Measurements from ENCODE around the gene API5. TPM values are rescaled to one million over a fixed set of nuclear protein-coding genes. Genes with fewer than 3 reads are reported as not detected.

Gene API5
- total and polyA plus RNA-seq, 2 donors (not counting 1 experiment from before 2014, with no cell fraction given), result 62.9 to 98.6 TPM

- peak; percentile 15 to 36 for DNase-seq (ENCODE audit: low read depth in 2 of 2)
- no peak for TF ChIP-seq EZH2 (IDR thresholded peaks at IDR 0.05; ENCODE audit: low read length, missing control alignments)
- TF ChIP-seq, protein P1, sequence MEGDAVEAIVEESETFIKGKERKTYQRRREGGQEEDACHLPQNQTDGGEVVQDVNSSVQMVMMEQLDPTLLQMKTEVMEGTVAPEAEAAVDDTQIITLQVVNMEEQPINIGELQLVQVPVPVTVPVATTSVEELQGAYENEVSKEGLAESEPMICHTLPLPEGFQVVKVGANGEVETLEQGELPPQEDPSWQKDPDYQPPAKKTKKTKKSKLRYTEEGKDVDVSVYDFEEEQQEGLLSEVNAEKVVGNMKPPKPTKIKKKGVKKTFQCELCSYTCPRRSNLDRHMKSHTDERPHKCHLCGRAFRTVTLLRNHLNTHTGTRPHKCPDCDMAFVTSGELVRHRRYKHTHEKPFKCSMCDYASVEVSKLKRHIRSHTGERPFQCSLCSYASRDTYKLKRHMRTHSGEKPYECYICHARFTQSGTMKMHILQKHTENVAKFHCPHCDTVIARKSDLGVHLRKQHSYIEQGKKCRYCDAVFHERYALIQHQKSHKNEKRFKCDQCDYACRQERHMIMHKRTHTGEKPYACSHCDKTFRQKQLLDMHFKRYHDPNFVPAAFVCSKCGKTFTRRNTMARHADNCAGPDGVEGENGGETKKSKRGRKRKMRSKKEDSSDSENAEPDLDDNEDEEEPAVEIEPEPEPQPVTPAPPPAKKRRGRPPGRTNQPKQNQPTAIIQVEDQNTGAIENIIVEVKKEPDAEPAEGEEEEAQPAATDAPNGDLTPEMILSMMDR (conservative IDR thresholded peaks at IDR 0.05 in 1 of 2, IDR thresholded peaks at IDR 0.05 in 1 of 2; ENCODE audit: low read depth in 1 of 2, low read length in 2 of 2), result peak; percentile 84 to 86
- H3K4me2 ChIP-seq (ENCODE audit: extremely low read depth, insufficient read depth, low read length), result no peak overlapping the region
- H4K20me1 ChIP-seq (ENCODE audit: control insufficient read depth, extremely low read depth, insufficient read depth, low read length), result no peaks in the 10 kb centered on the region
- no peaks in the 10 kb centered on the region for H3K79me2 ChIP-seq (ENCODE audit: control insufficient read depth, insufficient read depth, low read length)
- no peak overlapping the region for H3K9ac ChIP-seq (ENCODE audit: insufficient read depth, low read length)
- H3K4me1 ChIP-seq (ENCODE audit: control insufficient read depth, extremely low read depth, insufficient read depth, low read length), result no peaks in the 10 kb centered on the region
- H3K27me3 ChIP-seq (ENCODE audit: control insufficient read depth, insufficient read depth, low read length), result no peaks in the 10 kb centered on the region
- peak overlapping the region; percentile 40 for H2AFZ ChIP-seq (ENCODE audit: low read length)
- no peaks in the 10 kb centered on the region for H3K36me3 ChIP-seq (ENCODE audit: control insufficient read depth, insufficient read depth, low read length)
- no peak overlapping the region for H3K4me3 ChIP-seq (replicated peaks in 1 of 4; ENCODE audit: control extremely low read depth in 1 of 4, insufficient read depth in 1 of 4, low read depth in 3 of 4, low read length in 4 of 4)
- no peaks in the 10 kb centered on the region for H3K9me3 ChIP-seq (ENCODE audit: control insufficient read depth, insufficient read depth, low read depth, low read length)
- H3K27ac ChIP-seq (ENCODE audit: insufficient read depth, low read length), result no peak overlapping the region
Observed at GRCh38 chr11:43282607-43283440, 29.0 kb upstream of the API5 start.

DNA sequence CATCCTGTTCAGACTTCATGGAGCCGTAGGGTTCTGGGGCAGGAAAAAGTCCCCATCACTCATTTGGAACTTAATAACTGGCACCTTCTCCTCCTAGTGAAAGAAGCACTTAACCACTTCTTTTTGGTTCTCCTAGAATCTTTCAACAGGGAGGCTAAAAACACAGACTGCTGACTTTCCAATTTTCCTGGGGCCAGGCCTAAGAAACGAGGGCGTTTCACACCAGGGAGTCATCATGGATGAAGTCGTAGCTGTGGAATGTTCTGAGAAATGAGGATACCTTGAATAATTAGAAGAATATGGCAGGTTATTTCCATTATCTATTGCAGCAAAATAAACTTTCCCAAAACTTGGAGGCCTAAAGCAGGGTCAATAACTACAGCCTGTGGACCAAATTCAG is 26.0 kb upstream of the API5 start:
- no peaks in the 10 kb centered on the region for H3K27me3 ChIP-seq (ENCODE audit: control insufficient read depth, insufficient read depth, low read length)
- H3K27ac ChIP-seq (ENCODE audit: insufficient read depth, low read length), result no peak overlapping the region
- H3K9me3 ChIP-seq (ENCODE audit: control insufficient read depth, insufficient read depth, low read depth, low read length), result no peaks in the 10 kb centered on the region
- no peak overlapping the region for H2AFZ ChIP-seq (ENCODE audit: low read length)
- H3K36me3 ChIP-seq (ENCODE audit: control insufficient read depth, insufficient read depth, low read length), result no peaks in the 10 kb centered on the region
- no peaks in the 10 kb centered on the region for H3K79me2 ChIP-seq (ENCODE audit: control insufficient read depth, insufficient read depth, low read length)
- H3K4me3 ChIP-seq (replicated peaks in 1 of 4; ENCODE audit: control extremely low read depth in 1 of 4, insufficient read depth in 1 of 4, low read depth in 3 of 4, low read length in 4 of 4), result no peak overlapping the region
- H3K4me1 ChIP-seq (ENCODE audit: control insufficient read depth, extremely low read depth, insufficient read depth, low read length), result no peaks in the 10 kb centered on the region
- DNase-seq (ENCODE audit: low read depth in 2 of 2), result no peak
- no peaks in the 10 kb centered on the region for H4K20me1 ChIP-seq (ENCODE audit: control insufficient read depth, extremely low read depth, insufficient read depth, low read length)
- H3K9ac ChIP-seq (ENCODE audit: insufficient read depth, low read length), result no peak overlapping the region
- H3K4me2 ChIP-seq (ENCODE audit: extremely low read depth, insufficient read depth, low read length), result no peak overlapping the region
- no peak for TF ChIP-seq EZH2 (IDR thresholded peaks at IDR 0.05; ENCODE audit: low read length, missing control alignments)
- TF ChIP-seq, protein P1 (conservative IDR thresholded peaks at IDR 0.05 in 1 of 2, IDR thresholded peaks at IDR 0.05 in 1 of 2; ENCODE audit: low read depth in 1 of 2, low read length in 2 of 2), result no peak

- Histone ChIP-seq H3K36me3 (ENCODE audit: control insufficient read depth, insufficient read depth, low read length) (no peaks in the 10 kb centered on the region), H4K20me1 (ENCODE audit: control insufficient read depth, extremely low read depth, insufficient read depth, low read length) (no peaks in the 10 kb centered on the region), H3K27me3 (ENCODE audit: control insufficient read depth, insufficient read depth, low read length) (no peaks in the 10 kb centered on the region)
Observed at GRCh38 chr11:43289368-43289767, 22.4 kb upstream of the API5 start.

More at GRCh38 chr11:43289368-43289767, 22.4 kb upstream of the API5 start:
- H3K27ac ChIP-seq (ENCODE audit: insufficient read depth, low read length), result no peak overlapping the region
- no peaks in the 10 kb centered on the region for H3K79me2 ChIP-seq (ENCODE audit: control insufficient read depth, insufficient read depth, low read length)
- H3K4me3 ChIP-seq (replicated peaks in 1 of 4; ENCODE audit: control extremely low read depth in 1 of 4, insufficient read depth in 1 of 4, low read depth in 3 of 4, low read length in 4 of 4), result no peak overlapping the region
- no peak overlapping the region for H2AFZ ChIP-seq (ENCODE audit: low read length)
- H3K4me2 ChIP-seq (ENCODE audit: extremely low read depth, insufficient read depth, low read length), result no peak overlapping the region
- TF ChIP-seq, protein P1 (conservative IDR thresholded peaks at IDR 0.05 in 1 of 2, IDR thresholded peaks at IDR 0.05 in 1 of 2; ENCODE audit: low read depth in 1 of 2, low read length in 2 of 2), result no peak
- TF ChIP-seq EZH2 (IDR thresholded peaks at IDR 0.05; ENCODE audit: low read length, missing control alignments), result no peak
- no peak for DNase-seq (ENCODE audit: low read depth in 2 of 2)
- H3K9me3 ChIP-seq (ENCODE audit: control insufficient read depth, insufficient read depth, low read depth, low read length), result no peaks in the 10 kb centered on the region
- H3K9ac ChIP-seq (ENCODE audit: insufficient read depth, low read length), result no peak overlapping the region
- no peaks in the 10 kb centered on the region for H3K4me1 ChIP-seq (ENCODE audit: control insufficient read depth, extremely low read depth, insufficient read depth, low read length)

All from fibroblast of lung (primary cell).